C4-2B (cell line): ENCODE results near the gene SCFD2.

Source experiments
- CTCF ChIP-seq: fragments of 450-650 bp; conservative IDR thresholded peaks from 2 replicates; pipeline ENCODE4 v1.5.1; 2017; ENCODE audit warnings: mild to moderate bottlenecking
- ZFX ChIP-seq: fragments of 450-650 bp; IDR thresholded peaks from 2 replicates; pipeline ENCODE4 v1.6.1; 2017

- TF ChIP-seq CTCF: no peak
- no peak for TF ChIP-seq ZFX
These were observed 497.7 kb downstream of the SCFD2 start for GRCh38 chr4:52868133-52868532.
